Natural killer cell (primary cell): ENCODE results near the gene LPAR2. TPM values are rescaled to one million over a fixed set of nuclear protein-coding genes. Genes with fewer than 3 reads are reported as not detected.

Experiments used
- ATAC-seq, 3 donors: fragments of 150-1000 bp in 2 of 3; fragments of 200-7000 bp in 1 of 3; cut with Tn5 transposase; 1 replicate in 1 of 3; 2 replicates in 2 of 3; pipeline ENCODE4 v1.10.0; 2021; ENCODE audit warnings: mild to moderate bottlenecking in 2 of 3, moderate library complexity in 2 of 3
- DNase-seq, 2 donors: peaks; one replicate each; pipeline versions ENCODE4 v3.0.0 to v3.0.0-alpha.2; 2013 to 2021; ENCODE audit warnings: mixed read lengths in 1 of 2
- H3K27ac ChIP-seq: one replicate; pipeline ENCODE4 v1.5.1; 2013; ENCODE audit warnings: mild to moderate bottlenecking, low read length
- H3K27me3 ChIP-seq: one replicate; pipeline ENCODE4 v1.6.1; 2013; ENCODE audit warnings: low read length; ENCODE audit not compliant: control insufficient read depth, insufficient read depth
- H3K36me3 ChIP-seq: one replicate; pipeline ENCODE4 v1.6.1; 2013; ENCODE audit warnings: low read length; ENCODE audit not compliant: control insufficient read depth, insufficient read depth
- H3K4me1 ChIP-seq: one replicate; pipeline ENCODE4 v1.6.1; 2013; ENCODE audit warnings: low read length; ENCODE audit not compliant: control insufficient read depth, insufficient read depth
- H3K4me3 ChIP-seq: one replicate; pipeline ENCODE4 v1.5.1; 2013; ENCODE audit warnings: low read length
- H3K9me3 ChIP-seq: one replicate; pipeline ENCODE4 v1.6.1; 2013; ENCODE audit warnings: low read length; ENCODE audit not compliant: control insufficient read depth, insufficient read depth
- H3K27ac Mint-ChIP-seq, 2 donors: one replicate each; pipeline ENCODE4 v1.8.0; 2022; ENCODE audit warnings: mild to moderate bottlenecking in 2 of 2, mixed read lengths in 2 of 2, moderate library complexity in 1 of 2
- H3K27me3 Mint-ChIP-seq, 2 donors: one replicate each; pipeline ENCODE4 v1.8.0; 2022; ENCODE audit warnings: low read depth in 2 of 2, mixed read lengths in 2 of 2
- H3K36me3 Mint-ChIP-seq: one replicate; pipeline ENCODE4 v1.8.0; 2022; ENCODE audit warnings: mixed read lengths
- H3K4me1 Mint-ChIP-seq, 2 donors: one replicate each; pipeline ENCODE4 v1.8.0; 2022; ENCODE audit warnings: mixed read lengths in 2 of 2
- H3K4me3 Mint-ChIP-seq: one replicate; pipeline ENCODE4 v1.8.0; 2022; ENCODE audit warnings: mild to moderate bottlenecking, moderate library complexity, mixed read lengths
- H3K9me3 Mint-ChIP-seq, 2 donors: one replicate each; pipeline ENCODE4 v1.8.0; 2022; ENCODE audit warnings: mixed read lengths in 2 of 2
- WGBS: methylation state at CpG from one replicate; pipeline ENCODE4 v1.1.7; 2013; ENCODE audit warnings: missing lambda C conversion rate; ENCODE audit not compliant: insufficient coverage; 5-methylcytosine and 5-hydroxymethylcytosine counted together
- intact Hi-C: fragments of 100-400 bp; cut with micrococcal nuclease; formaldehyde crosslinking; loops from one replicate; pipeline ENCODE4 v1.14.2; 2022
- total RNA-seq, 4 donors: library from RNA; stranded (reverse); fragments of 120-200 nt in 1 of 4; gene quantifications; one replicate each; pipeline versions ENCODE4 v1.2.3 to v1.2.4, GENCODE V29; 2013 to 2022
- TF ChIP-seq, protein P1 (sequence below): fragments of 200-600 bp; IDR thresholded peaks from one replicate; pipeline ENCODE4 v1.8.0; 2022; ENCODE audit warnings: antibody characterized with exemption

LPAR2 gene
- total RNA-seq, 3 donors from 2014 or later (not counting 1 experiment from before 2014, with no cell fraction given): 52.1 to 81.5 (median 56.4) TPM

DNA sequence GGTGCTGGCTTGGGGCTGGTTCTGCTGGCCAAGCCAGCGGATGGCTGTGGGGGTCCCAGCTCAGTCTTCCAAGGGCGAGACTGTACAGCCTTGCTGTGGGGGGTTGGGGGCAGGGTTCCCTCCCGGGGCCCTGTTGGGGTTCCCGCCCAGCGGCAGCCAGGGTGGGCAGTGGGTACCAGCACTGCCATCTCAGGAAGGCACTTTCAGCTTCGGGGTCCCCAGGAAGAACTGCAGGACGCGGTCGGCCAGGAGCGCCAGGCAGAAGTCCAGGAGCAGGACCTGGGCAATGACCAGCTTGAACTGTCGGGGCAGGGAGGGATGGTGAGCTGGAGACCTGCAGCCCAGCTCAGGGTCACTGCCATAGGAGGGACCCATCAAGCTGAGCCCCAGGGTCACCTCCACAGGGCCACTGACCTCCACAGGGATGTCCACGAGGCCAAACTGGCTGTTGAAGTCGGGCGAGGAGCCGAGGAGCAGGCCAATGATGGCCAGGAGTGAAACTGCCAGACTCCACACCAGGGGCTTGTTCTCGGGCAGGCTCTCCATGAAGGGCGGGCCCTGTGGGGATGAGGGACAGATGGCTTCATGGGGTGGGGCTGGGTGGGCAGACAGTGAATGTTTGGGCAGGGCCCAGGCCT lies 17.3 kb upstream of the LPAR2 start:
- peaks cover 15 to 24% of the 10 kb centered on the region in 2 donors for H3K4me1 Mint-ChIP-seq
- H3K27ac Mint-ChIP-seq: peak overlapping the region in 1 of 2 donors; percentile 46
- TF ChIP-seq, protein P1, sequence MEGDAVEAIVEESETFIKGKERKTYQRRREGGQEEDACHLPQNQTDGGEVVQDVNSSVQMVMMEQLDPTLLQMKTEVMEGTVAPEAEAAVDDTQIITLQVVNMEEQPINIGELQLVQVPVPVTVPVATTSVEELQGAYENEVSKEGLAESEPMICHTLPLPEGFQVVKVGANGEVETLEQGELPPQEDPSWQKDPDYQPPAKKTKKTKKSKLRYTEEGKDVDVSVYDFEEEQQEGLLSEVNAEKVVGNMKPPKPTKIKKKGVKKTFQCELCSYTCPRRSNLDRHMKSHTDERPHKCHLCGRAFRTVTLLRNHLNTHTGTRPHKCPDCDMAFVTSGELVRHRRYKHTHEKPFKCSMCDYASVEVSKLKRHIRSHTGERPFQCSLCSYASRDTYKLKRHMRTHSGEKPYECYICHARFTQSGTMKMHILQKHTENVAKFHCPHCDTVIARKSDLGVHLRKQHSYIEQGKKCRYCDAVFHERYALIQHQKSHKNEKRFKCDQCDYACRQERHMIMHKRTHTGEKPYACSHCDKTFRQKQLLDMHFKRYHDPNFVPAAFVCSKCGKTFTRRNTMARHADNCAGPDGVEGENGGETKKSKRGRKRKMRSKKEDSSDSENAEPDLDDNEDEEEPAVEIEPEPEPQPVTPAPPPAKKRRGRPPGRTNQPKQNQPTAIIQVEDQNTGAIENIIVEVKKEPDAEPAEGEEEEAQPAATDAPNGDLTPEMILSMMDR: no peak
- H3K4me3 Mint-ChIP-seq: no peak overlapping the region
- Histone ChIP-seq H3K4me1 (peaks cover 27% of the 10 kb centered on the region), H3K27me3 (no peaks in the 10 kb centered on the region), H3K9me3 (no peaks in the 10 kb centered on the region), H3K27ac (no peak overlapping the region), H3K36me3 (peaks cover 39% of the 10 kb centered on the region), H3K4me3 (no peak overlapping the region)
- WGBS: 95% methylated on average over 17 of the region's 17 CpGs
- ATAC-seq (no peak), DNase-seq (no peak)
- intact Hi-C loops: no loop called here
- no peaks in the 10 kb centered on the region for H3K9me3 Mint-ChIP-seq
- H3K27me3 Mint-ChIP-seq: no peaks in the 10 kb centered on the region
- no peaks in the 10 kb centered on the region for H3K36me3 Mint-ChIP-seq

DNA sequence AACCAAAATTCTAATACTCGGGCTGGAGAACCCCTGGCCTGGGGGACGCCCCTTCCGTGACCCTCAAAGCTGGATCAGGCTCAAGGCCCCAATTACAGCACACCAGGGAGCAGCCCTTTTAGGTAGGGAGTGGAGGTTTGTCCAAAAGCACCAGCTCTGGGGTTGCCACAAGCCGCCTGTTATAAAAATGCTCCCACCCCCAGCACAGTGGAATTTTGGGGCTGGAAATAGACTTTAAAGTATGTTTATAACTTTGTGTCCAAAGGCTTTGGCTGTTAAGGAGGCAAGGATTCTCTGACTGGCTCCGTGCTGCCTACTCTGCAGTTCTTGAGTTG lies 16.0 kb upstream of the LPAR2 start:
- TF ChIP-seq, protein P1: peak; percentile 56
- Histone ChIP-seq H3K27ac (peak overlapping the region; percentile 95), H3K9me3 (no peaks in the 10 kb centered on the region), H3K4me3 (peak overlapping the region; percentile 99), H3K36me3 (peaks cover 45% of the 10 kb centered on the region), H3K4me1 (peaks cover 27% of the 10 kb centered on the region), H3K27me3 (no peaks in the 10 kb centered on the region)
- no peaks in the 10 kb centered on the region for H3K27me3 Mint-ChIP-seq
- no peaks in the 10 kb centered on the region for H3K36me3 Mint-ChIP-seq
- ATAC-seq (no peak), DNase-seq (no peak)
- 20% methylated on average over 3 of the region's 5 CpGs for WGBS
- intact Hi-C loops: loop anchor here (1.0 kb wide), 1 partner anchor 112 kb away; no protein-coding TSS in a partner anchor
- H3K27ac Mint-ChIP-seq: peak overlapping the region; percentile 92 to 95
- H3K9me3 Mint-ChIP-seq: no peaks in the 10 kb centered on the region
- peaks cover 15 to 22% of the 10 kb centered on the region in 2 donors for H3K4me1 Mint-ChIP-seq
- H3K4me3 Mint-ChIP-seq: peak overlapping the region; percentile 98

DNA sequence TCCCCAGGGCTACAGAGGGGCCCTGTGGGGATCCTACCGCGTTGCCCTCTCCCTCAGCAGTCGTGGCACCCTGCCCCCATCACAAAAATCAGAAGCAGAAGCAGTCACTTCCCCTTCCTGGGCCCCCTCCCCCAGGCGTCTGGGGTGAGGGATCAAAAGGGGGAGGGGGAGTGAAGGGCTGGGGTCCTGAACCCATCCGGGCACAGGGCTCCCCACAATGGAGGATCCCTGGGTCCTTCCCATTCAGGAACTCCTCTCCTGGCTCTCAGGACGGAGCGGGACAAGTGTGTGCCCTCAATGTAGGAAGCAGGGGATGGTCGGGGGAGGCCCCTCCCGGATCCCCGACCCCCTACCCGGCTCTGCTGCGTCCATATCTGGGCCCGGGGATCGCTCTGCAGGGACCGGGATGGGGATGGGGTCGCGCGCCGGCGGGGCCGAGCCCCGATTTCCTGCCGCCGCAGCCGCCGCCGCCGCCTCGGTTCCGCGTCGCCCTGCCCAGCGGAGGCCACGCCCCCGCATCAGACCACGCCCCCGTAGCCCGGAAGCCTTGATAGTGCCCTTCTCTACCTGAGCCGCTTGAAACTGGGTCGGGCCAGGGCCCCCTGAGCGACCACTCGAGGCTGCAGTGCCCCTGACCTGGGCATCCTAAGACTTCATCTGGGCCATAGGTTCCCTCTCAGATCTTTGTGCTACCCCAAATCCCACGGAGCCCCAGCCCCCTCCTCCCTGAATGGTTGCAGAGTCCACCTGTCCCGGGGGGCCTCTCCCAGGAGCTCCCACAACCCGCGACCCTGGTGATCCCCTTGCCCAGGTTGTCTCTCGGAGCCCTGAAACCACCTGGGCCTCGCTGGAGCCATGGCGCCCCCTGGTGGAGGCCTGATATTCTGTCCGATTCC lies 15.4 kb upstream of the LPAR2 start, which contains the start of gene GMIP:
GMIP (minus strand) TSS at position 500 of the 896 bp plus-strand sequence; CDS start at position 372, 128 bp downstream.
- Mint-ChIP-seq H3K36me3 (no peaks in the 10 kb centered on the region), H3K4me3 (peak within 1 kb of the TSS; percentile 98), H3K9me3 (no peaks in the 10 kb centered on the region), H3K4me1 (peaks cover 15 to 22% of the 10 kb centered on the region in 2 donors), H3K27me3 (no peaks in the 10 kb centered on the region), H3K27ac (peak within 1 kb of the TSS; percentile 92 to 95)
- DNase-seq: peak; percentile 88 to 93
- Histone ChIP-seq H3K9me3 (no peaks in the 10 kb centered on the region), H3K36me3 (peaks cover 48% of the 10 kb centered on the region), H3K4me1 (peaks cover 27% of the 10 kb centered on the region), H3K27ac (peak within 1 kb of the TSS; percentile 95), H3K27me3 (no peaks in the 10 kb centered on the region), H3K4me3 (peak within 1 kb of the TSS; percentile 99)
- TF ChIP-seq, protein P1: peak; percentile 90
- peak; percentile 86 to 92 (median 86) for ATAC-seq
- WGBS: under 1% methylated on average over 49 of the region's 50 CpGs
- intact Hi-C loops: loop anchor here (1.0 to 2.0 kb wide), 4 partner anchors 15 to 111 kb away; partner anchors contain the start of genes LPAR2 and PBX4
